SW 1271 (cell line): ENCODE measurements around the gene JOSD1.
"Not testable (repeated sequence)": the region's sequence is repeated elsewhere in the genome, so short reads cannot be mapped to it uniquely, and the experiment has no call there.

ENCODE experiments used
- DNase-seq, 2 experiments: peaks; one replicate each; lab custom pipeline; 2025; lab: John Stamatoyannopoulos, UW

The JOSD1 gene

GRCh38 chr22:38684895-38685294 is 15.8 kb downstream of the JOSD1 start:
- DNase-seq: no peak

GRCh38 chr22:38681582-38682335 is 19.0 kb downstream of the JOSD1 start, which contains the start of gene TOMM22:
Gene TOMM22, plus strand, starts transcription at chr22:38681957. Its CDS starts 22 bp downstream, at chr22:38681979.
- DNase-seq: peak; percentile 49 to 78

GRCh38 chr22:38675833-38676232 is 24.9 kb downstream of the JOSD1 start:
- DNase-seq: no peak

- DNase-seq: no peak
Measured at GRCh38 chr22:38674888-38675287, 25.9 kb downstream of the JOSD1 start.

- DNase-seq: peak; percentile 12 to 57
Measured at GRCh38 chr22:38657045-38657909, 43.5 kb downstream of the JOSD1 start.

- peak; percentile 62 to 84 for DNase-seq
Measured at GRCh38 chr22:38656256-38657044, 44.3 kb downstream of the JOSD1 start, which contains the start of the genes CBY1 and FAM227A. Gene CBY1, plus strand, starts transcription at chr22:38656638. Its CDS starts 11,417 bp downstream, at chr22:38668055. Gene FAM227A, minus strand, starts transcription at chr22:38656392. Its CDS starts 6,224 bp downstream, at chr22:38650168.

- DNase-seq: peak in 1 of 2 experiments; percentile 36
Measured at GRCh38 chr22:38655519-38656255, 45.1 kb downstream of the JOSD1 start.

- no peak for DNase-seq
Measured at GRCh38 chr22:38653741-38654140, 47.0 kb downstream of the JOSD1 start.

GRCh38 chr22:38652859-38653258 is 47.9 kb downstream of the JOSD1 start:
- no peak for DNase-seq

- DNase-seq: no peak
Measured at GRCh38 chr22:38649841-38650522, 50.8 kb downstream of the JOSD1 start.

GRCh38 chr22:38645430-38645829 is 55.3 kb downstream of the JOSD1 start:
- DNase-seq: no peak

- DNase-seq: not testable (repeated sequence)
Measured at GRCh38 chr22:38644245-38644644, 56.5 kb downstream of the JOSD1 start.

- no peak for DNase-seq
Measured at GRCh38 chr22:38641476-38642040, 59.2 kb downstream of the JOSD1 start.

- DNase-seq: no peak
Measured at GRCh38 chr22:38638728-38639127, 62.0 kb downstream of the JOSD1 start.

- DNase-seq: no peak
Measured at GRCh38 chr22:38638216-38638615, 62.5 kb downstream of the JOSD1 start.
